Kidney (tissue), 14 donors: ENCODE results near the gene SRP14. TPM values are rescaled to one million over a fixed set of nuclear protein-coding genes. Genes with fewer than 3 reads are reported as not detected.

Experiments used
- DNase-seq, 5 donors: peaks; one replicate each; pipeline ENCODE4 v3.0.0-alpha.2; 2013 to 2020
- FAIRE-seq: peaks from 2 replicates; lab custom pipeline; 2012; peaks lifted over from hg19 to GRCh38; lab: Jason Lieb, UNC
- H3K27ac ChIP-seq, 2 donors: one replicate each; pipeline ENCODE4 v1.7.0; 2013; ENCODE audit warnings: low read depth in 2 of 2, low read length in 2 of 2, inconsistent platforms in 1 of 2
- H3K27me3 ChIP-seq: one replicate; pipeline ENCODE4 v1.7.1; 2013; ENCODE audit warnings: low read length, inconsistent platforms; ENCODE audit not compliant: control insufficient read depth, insufficient read depth
- H3K36me3 ChIP-seq, 3 donors: one replicate each; pipeline versions ENCODE4 v1.7.0 to v1.7.1; 2013; ENCODE audit warnings: low read length in 3 of 3, control low read depth in 1 of 3, inconsistent platforms in 1 of 3; ENCODE audit not compliant: insufficient read depth in 3 of 3, control insufficient read depth in 2 of 3
- H3K4me1 ChIP-seq, 3 donors: one replicate each; pipeline versions ENCODE4 v1.7.0 to v1.7.1; 2013; ENCODE audit warnings: low read length in 3 of 3, inconsistent platforms in 1 of 3, low read depth in 1 of 3; ENCODE audit not compliant: control insufficient read depth in 2 of 3, insufficient read depth in 2 of 3
- H3K4me3 ChIP-seq, 3 donors: one replicate each; pipeline versions ENCODE4 v1.7.0 to v1.8.1; 2013; ENCODE audit warnings: low read length in 3 of 3, control low read depth in 1 of 3, inconsistent platforms in 1 of 3
- H3K9ac ChIP-seq, 3 donors: one replicate each; pipeline versions ENCODE4 v1.7.0 to v1.7.1; 2013; ENCODE audit warnings: low read length in 3 of 3, control low read depth in 1 of 3, inconsistent platforms in 1 of 3
- H3K9me3 ChIP-seq, 3 donors: one replicate each; pipeline versions ENCODE4 v1.7.0 to v1.7.1; 2013; ENCODE audit warnings: low read length in 3 of 3, control low read depth in 1 of 3, inconsistent platforms in 1 of 3; ENCODE audit not compliant: control insufficient read depth in 2 of 3, insufficient read depth in 1 of 3
- CTCF ChIP-seq: IDR thresholded peaks from 3 replicates; pipeline ENCODE4 v1.5.1; 2012; ENCODE audit warnings: mild to moderate bottlenecking, moderate library complexity, borderline replicate concordance; ENCODE audit not compliant: insufficient read depth; ENCODE audit errors: extremely low read depth
- intact Hi-C: fragments of 100-400 bp; cut with DNase I; formaldehyde crosslinking; loops from one replicate; pipeline ENCODE4 v1.11.1; 2022
- polyA plus RNA-seq: library from polyadenylated mRNA; stranded (reverse); fragments of 350-450 nt; fragmentation: Illumina TruSeq; extraction: RNeasy Lipid Tissue Mini Kit (QIAGEN cat#74804); gene quantifications from one replicate; pipeline ENCODE4 v1.2.3, GENCODE V29; 2014; ENCODE audit warnings: low read depth, low replicate concordance; ENCODE audit not compliant: insufficient read depth
- total RNA-seq: library from RNA; stranded (reverse); fragmentation: NEBNext Ultra II Directional; extraction: Animal tissue kit (Norgen Biotek cat#: 25700); gene quantifications from one replicate; pipeline ENCODE4 v1.2.1, GENCODE V29; 2021
- donor health status: control.
- donor health status: control.
- donor health status: control.
- donor health status: control.
- donor health status: control.
- donor health status: DM: yes; HTN: yes; CAD: no.
- donor health status: Normal renal cell carcinoma (clear cell type).

SRP14 gene
- total and polyA plus RNA-seq, 2 donors from 2014 or later = 190 to 867 TPM

- no peak overlapping the region for H3K27ac ChIP-seq
- H3K4me3 ChIP-seq = no peak overlapping the region
- H3K36me3 ChIP-seq = no peaks in the 10 kb centered on the region
- FAIRE-seq (no peak), DNase-seq (peak in 4 of 5 donors; percentile 72 to 87 (median 82))
- H3K4me1 ChIP-seq = peaks cover 2 to 13% (median 8%) of the 10 kb centered on the region in 3 donors
- intact Hi-C loops = no loop called here
- no peak for TF ChIP-seq CTCF
- no peaks in the 10 kb centered on the region for H3K27me3 ChIP-seq
- H3K9me3 ChIP-seq = no peaks in the 10 kb centered on the region
- no peak overlapping the region for H3K9ac ChIP-seq
Measured at GRCh38 chr15:40054855-40055575, 16.0 kb upstream of the SRP14 start.

GRCh38 chr15:40054605-40054854 lies 15.5 kb upstream of the SRP14 start:
- no peak overlapping the region for H3K9ac ChIP-seq
- no peak overlapping the region for H3K27ac ChIP-seq
- FAIRE-seq (no peak), DNase-seq (no peak)
- intact Hi-C loops = no loop called here
- H3K27me3 ChIP-seq = no peaks in the 10 kb centered on the region
- no peak for TF ChIP-seq CTCF
- peaks cover 2 to 14% (median 8%) of the 10 kb centered on the region in 3 donors for H3K4me1 ChIP-seq
- no peaks in the 10 kb centered on the region for H3K9me3 ChIP-seq
- H3K4me3 ChIP-seq = no peak overlapping the region
- no peaks in the 10 kb centered on the region for H3K36me3 ChIP-seq

GRCh38 chr15:40053831-40054604 lies 15.0 kb upstream of the SRP14 start:
- DNase-seq (no peak), FAIRE-seq (no peak)
- Histone ChIP-seq H3K36me3 (no peaks in the 10 kb centered on the region), H3K4me3 (no peak overlapping the region), H3K27me3 (no peaks in the 10 kb centered on the region), H3K9me3 (no peaks in the 10 kb centered on the region), H3K27ac (no peak overlapping the region), H3K4me1 (peaks cover 2 to 14% (median 8%) of the 10 kb centered on the region in 3 donors), H3K9ac (no peak overlapping the region)
- intact Hi-C loops = no loop called here
- TF ChIP-seq CTCF = no peak
